Activated T-cell treated with anti-CD3 and anti-CD28 coated beads, Interleukin-2, amount 50 U/mL, for 72 hours (primary cell): ENCODE results near the gene LRMDA. TPM values are rescaled to one million over a fixed set of nuclear protein-coding genes. Genes with fewer than 3 reads are reported as not detected.

ENCODE experiments used
- ATAC-seq, 2 donors: fragments of 150-1000 bp; cut with Tn5 transposase; replicated peaks in 1 of 2; 2 replicates each; pipeline ENCODE4 v1.10.0; 2021; ENCODE audit warnings: moderate library complexity in 2 of 2, mild to moderate bottlenecking in 1 of 2
- DNase-seq, 2 donors: peaks; one replicate each; pipeline ENCODE4 v3.0.0; 2021 to 2022; ENCODE audit warnings: mixed read lengths in 1 of 2
- H3K27ac Mint-ChIP-seq: one replicate; pipeline ENCODE4 v1.8.0; 2022; ENCODE audit warnings: mild to moderate bottlenecking, moderate library complexity, mixed read lengths
- H3K27me3 Mint-ChIP-seq: one replicate; pipeline ENCODE4 v1.8.0; 2022; ENCODE audit warnings: low read depth, mixed read lengths
- H3K36me3 Mint-ChIP-seq, 2 donors: one replicate each; pipeline ENCODE4 v1.8.0; 2022; ENCODE audit warnings: mixed read lengths in 2 of 2, mild to moderate bottlenecking in 1 of 2; ENCODE audit not compliant: insufficient read depth in 2 of 2
- H3K4me1 Mint-ChIP-seq: one replicate; pipeline ENCODE4 v1.8.0; 2022; ENCODE audit warnings: low read depth, mixed read lengths
- H3K4me3 Mint-ChIP-seq, 2 donors: one replicate each; pipeline ENCODE4 v1.8.0; 2022; ENCODE audit warnings: mild to moderate bottlenecking in 2 of 2, mixed read lengths in 2 of 2, moderate library complexity in 2 of 2
- H3K9me3 Mint-ChIP-seq, 2 donors: one replicate each; pipeline ENCODE4 v1.8.0; 2022; ENCODE audit warnings: mixed read lengths in 2 of 2
- total RNA-seq, 2 donors: library from RNA; stranded (reverse); gene quantifications; one replicate each; pipeline ENCODE4 v1.2.3, GENCODE V29; 2022

LRMDA gene
- total RNA-seq, 2 donors from 2014 or later = not detected

- ATAC-seq = no peak
- H3K4me1 Mint-ChIP-seq = no peaks in the 10 kb centered on the region
- no peak overlapping the region for H3K4me3 Mint-ChIP-seq
- no peaks in the 10 kb centered on the region for H3K9me3 Mint-ChIP-seq
- no peak overlapping the region for H3K27ac Mint-ChIP-seq
- H3K36me3 Mint-ChIP-seq = peaks cover 0 to 2% of the 10 kb centered on the region in 2 donors
- no peak for DNase-seq
- no peaks in the 10 kb centered on the region for H3K27me3 Mint-ChIP-seq
Observed at GRCh38 chr10:75803816-75804552, 372.6 kb downstream of the LRMDA start.

- ATAC-seq (no peak), DNase-seq (no peak)
Observed at GRCh38 chr10:75806186-75806585, 374.8 kb downstream of the LRMDA start.

GRCh38 chr10:75807456-75807855, 376.0 kb downstream of the LRMDA start:
- Mint-ChIP-seq H3K4me1 (no peaks in the 10 kb centered on the region), H3K36me3 (no peaks in the 10 kb centered on the region), H3K4me3 (no peak overlapping the region), H3K9me3 (no peaks in the 10 kb centered on the region), H3K27ac (no peak overlapping the region), H3K27me3 (no peaks in the 10 kb centered on the region)
- DNase-seq = no peak
- no peak for ATAC-seq

More at GRCh38 chr10:75806186-75806585, 374.8 kb downstream of the LRMDA start:
- no peak overlapping the region for H3K4me3 Mint-ChIP-seq
- H3K9me3 Mint-ChIP-seq = no peaks in the 10 kb centered on the region
- no peaks in the 10 kb centered on the region for H3K36me3 Mint-ChIP-seq
- no peak overlapping the region for H3K27ac Mint-ChIP-seq
- H3K4me1 Mint-ChIP-seq = no peaks in the 10 kb centered on the region
- no peaks in the 10 kb centered on the region for H3K27me3 Mint-ChIP-seq

- Mint-ChIP-seq H3K27me3 (no peaks in the 10 kb centered on the region), H3K9me3 (no peaks in the 10 kb centered on the region), H3K36me3 (no peaks in the 10 kb centered on the region), H3K4me1 (no peaks in the 10 kb centered on the region), H3K27ac (no peak overlapping the region), H3K4me3 (no peak overlapping the region)
- no peak for DNase-seq
- no peak for ATAC-seq
Observed at GRCh38 chr10:75809003-75809402, 377.6 kb downstream of the LRMDA start.

- DNase-seq (no peak), ATAC-seq (peak; percentile 40 to 41)
- Mint-ChIP-seq H3K9me3 (no peaks in the 10 kb centered on the region), H3K27me3 (no peaks in the 10 kb centered on the region), H3K27ac (no peak overlapping the region), H3K4me3 (no peak overlapping the region), H3K36me3 (no peaks in the 10 kb centered on the region), H3K4me1 (no peaks in the 10 kb centered on the region)
Observed at GRCh38 chr10:75814014-75814413, 382.6 kb downstream of the LRMDA start.

GRCh38 chr10:75815066-75815465, 383.6 kb downstream of the LRMDA start:
- Mint-ChIP-seq H3K27ac (no peak overlapping the region), H3K9me3 (no peaks in the 10 kb centered on the region), H3K4me3 (no peak overlapping the region), H3K4me1 (no peaks in the 10 kb centered on the region), H3K27me3 (no peaks in the 10 kb centered on the region), H3K36me3 (no peaks in the 10 kb centered on the region)
- DNase-seq = no peak
- ATAC-seq = no peak

GRCh38 chr10:75817198-75817597, 385.8 kb downstream of the LRMDA start:
- DNase-seq (no peak), ATAC-seq (no peak)
- no peaks in the 10 kb centered on the region for H3K4me1 Mint-ChIP-seq
- H3K4me3 Mint-ChIP-seq = no peak overlapping the region
- no peaks in the 10 kb centered on the region for H3K9me3 Mint-ChIP-seq
- H3K36me3 Mint-ChIP-seq = no peaks in the 10 kb centered on the region
- H3K27ac Mint-ChIP-seq = no peak overlapping the region
- no peaks in the 10 kb centered on the region for H3K27me3 Mint-ChIP-seq

GRCh38 chr10:75818552-75818951, 387.1 kb downstream of the LRMDA start:
- Mint-ChIP-seq H3K27me3 (no peaks in the 10 kb centered on the region), H3K36me3 (no peaks in the 10 kb centered on the region), H3K27ac (no peak overlapping the region), H3K4me1 (no peaks in the 10 kb centered on the region), H3K4me3 (no peak overlapping the region), H3K9me3 (no peaks in the 10 kb centered on the region)
- no peak for ATAC-seq
- no peak for DNase-seq

- H3K36me3 Mint-ChIP-seq = no peaks in the 10 kb centered on the region
- H3K9me3 Mint-ChIP-seq = peaks cover 0 to under 1% of the 10 kb centered on the region in 2 donors
- no peak overlapping the region for H3K27ac Mint-ChIP-seq
- ATAC-seq (no peak), DNase-seq (no peak)
- H3K4me1 Mint-ChIP-seq = no peaks in the 10 kb centered on the region
- no peaks in the 10 kb centered on the region for H3K27me3 Mint-ChIP-seq
- H3K4me3 Mint-ChIP-seq = no peak overlapping the region
Observed at GRCh38 chr10:75825235-75825634, 393.8 kb downstream of the LRMDA start.

- no peaks in the 10 kb centered on the region for H3K4me1 Mint-ChIP-seq
- no peak for ATAC-seq
- peaks cover 0 to 2% of the 10 kb centered on the region in 2 donors for H3K9me3 Mint-ChIP-seq
- DNase-seq = no peak
- H3K36me3 Mint-ChIP-seq = no peaks in the 10 kb centered on the region
- H3K4me3 Mint-ChIP-seq = no peak overlapping the region
- no peak overlapping the region for H3K27ac Mint-ChIP-seq
- no peaks in the 10 kb centered on the region for H3K27me3 Mint-ChIP-seq
Observed at GRCh38 chr10:75825661-75826060, 394.2 kb downstream of the LRMDA start.

- no peaks in the 10 kb centered on the region for H3K36me3 Mint-ChIP-seq
- peaks cover 0 to 2% of the 10 kb centered on the region in 2 donors for H3K9me3 Mint-ChIP-seq
- ATAC-seq (no peak), DNase-seq (no peak)
- no peak overlapping the region for H3K27ac Mint-ChIP-seq
- H3K4me3 Mint-ChIP-seq = no peak overlapping the region
- no peaks in the 10 kb centered on the region for H3K27me3 Mint-ChIP-seq
- no peaks in the 10 kb centered on the region for H3K4me1 Mint-ChIP-seq
Observed at GRCh38 chr10:75826846-75827245, 395.4 kb downstream of the LRMDA start.

- H3K27me3 Mint-ChIP-seq = no peaks in the 10 kb centered on the region
- H3K27ac Mint-ChIP-seq = no peak overlapping the region
- DNase-seq (no peak), ATAC-seq (no peak)
- no peaks in the 10 kb centered on the region for H3K36me3 Mint-ChIP-seq
- no peaks in the 10 kb centered on the region for H3K4me1 Mint-ChIP-seq
- peaks cover 3 to 4% of the 10 kb centered on the region in 2 donors for H3K9me3 Mint-ChIP-seq
- H3K4me3 Mint-ChIP-seq = no peak overlapping the region
Observed at GRCh38 chr10:75827587-75828021, 396.2 kb downstream of the LRMDA start.

GRCh38 chr10:75828413-75828812, 397.0 kb downstream of the LRMDA start:
- no peak for DNase-seq
- Mint-ChIP-seq H3K27ac (no peak overlapping the region), H3K27me3 (no peaks in the 10 kb centered on the region), H3K4me1 (no peaks in the 10 kb centered on the region), H3K36me3 (no peaks in the 10 kb centered on the region), H3K4me3 (no peak overlapping the region), H3K9me3 (peaks cover 3 to 4% of the 10 kb centered on the region in 2 donors)
- ATAC-seq = no peak

GRCh38 chr10:75836064-75836463, 404.6 kb downstream of the LRMDA start:
- Mint-ChIP-seq H3K27me3 (no peaks in the 10 kb centered on the region), H3K4me1 (no peaks in the 10 kb centered on the region), H3K9me3 (peaks cover 3% of the 10 kb centered on the region in 2 donors), H3K27ac (no peak overlapping the region), H3K4me3 (no peak overlapping the region), H3K36me3 (no peaks in the 10 kb centered on the region)
- DNase-seq = no peak
- ATAC-seq = no peak
